Neuronal stem cell (in vitro differentiated cells): ENCODE results near the gene TMEM158.

Source experiments
- DNase-seq: peaks from one replicate; pipeline ENCODE4 v3.0.0-alpha.2; 2013; ENCODE audit warnings: low spot score
- H2AFZ ChIP-seq: one replicate; pipeline ENCODE4 v1.6.1; 2013; ENCODE audit warnings: mild to moderate bottlenecking, low read length, inconsistent platforms
- H2AK5ac ChIP-seq: 2 replicates; pipeline ENCODE4 v1.6.1; 2013; ENCODE audit warnings: low read depth, mild to moderate bottlenecking, inconsistent platforms, low read length, moderate library complexity, mixed read lengths
- H2BK120ac ChIP-seq: 2 replicates; pipeline ENCODE4 v1.6.1; 2013; ENCODE audit warnings: low read depth, mild to moderate bottlenecking, inconsistent platforms, low read length, moderate library complexity, mixed read lengths
- H2BK12ac ChIP-seq: one replicate; pipeline ENCODE4 v1.6.1; 2013; ENCODE audit warnings: low read length, inconsistent platforms
- H2BK15ac ChIP-seq: 2 replicates; pipeline ENCODE4 v1.6.1; 2013; ENCODE audit warnings: mild to moderate bottlenecking, low read length, inconsistent platforms, mixed read lengths
- H2BK5ac ChIP-seq: one replicate; pipeline ENCODE4 v1.6.1; 2013; ENCODE audit warnings: inconsistent platforms, mild to moderate bottlenecking, low read length, moderate library complexity
- H3K14ac ChIP-seq: one replicate; pipeline ENCODE4 v1.6.1; 2013; ENCODE audit warnings: low read length, inconsistent platforms
- H3K18ac ChIP-seq: 2 replicates; pipeline ENCODE4 v1.6.1; 2013; ENCODE audit warnings: low read length, inconsistent platforms
- H3K23ac ChIP-seq: 2 replicates; pipeline ENCODE4 v1.6.1; 2013; ENCODE audit warnings: low read depth, mild to moderate bottlenecking, mixed read lengths, low read length, inconsistent platforms; ENCODE audit not compliant: poor library complexity
- H3K27ac ChIP-seq: replicated peaks from 3 replicates; pipeline ENCODE4 v1.5.1; 2013; ENCODE audit warnings: low read length, inconsistent platforms
- H3K27me3 ChIP-seq, 3 experiments: 2 replicates each; pipeline ENCODE4 v1.6.1; 2013; ENCODE audit warnings: low read length in 3 of 3, mild to moderate bottlenecking in 2 of 3, inconsistent platforms in 1 of 3, low read depth in 1 of 3, mixed read lengths in 1 of 3, moderate library complexity in 1 of 3; ENCODE audit not compliant: control insufficient read depth in 3 of 3, insufficient read depth in 3 of 3
- H3K36me3 ChIP-seq, 2 donors: replicated peaks in 1 of 2; 2 replicates each; pipeline ENCODE4 v1.6.1; 2013; ENCODE audit warnings: low read length in 2 of 2; ENCODE audit not compliant: control insufficient read depth in 2 of 2, insufficient read depth in 2 of 2
- H3K4ac ChIP-seq: 2 replicates; pipeline ENCODE4 v1.6.1; 2013; ENCODE audit warnings: inconsistent platforms, mild to moderate bottlenecking, low read length, moderate library complexity
- H3K4me1 ChIP-seq, 2 donors: 1 replicate in 1 of 2; 2 replicates in 1 of 2; pipeline ENCODE4 v1.6.1; 2013; ENCODE audit warnings: low read length in 2 of 2, low read depth in 1 of 2; ENCODE audit not compliant: control insufficient read depth in 2 of 2, insufficient read depth in 1 of 2
- H3K4me2 ChIP-seq: one replicate; pipeline ENCODE4 v1.6.1; 2013; ENCODE audit warnings: mild to moderate bottlenecking, low read length, inconsistent platforms; ENCODE audit not compliant: insufficient read depth, poor library complexity, severe bottlenecking
- H3K4me3 ChIP-seq, 2 donors: 2 replicates each; pipeline ENCODE4 v1.5.1; 2013; ENCODE audit warnings: low read length in 2 of 2, mild to moderate bottlenecking in 2 of 2, inconsistent platforms in 1 of 2, moderate library complexity in 1 of 2
- H3K79me1 ChIP-seq: one replicate; pipeline ENCODE4 v1.6.1; 2013; ENCODE audit warnings: low read depth, mild to moderate bottlenecking, inconsistent platforms, low read length, moderate library complexity
- H3K9ac ChIP-seq: one replicate; pipeline ENCODE4 v1.6.1; 2013; ENCODE audit warnings: mild to moderate bottlenecking, low read depth, low read length, inconsistent platforms; ENCODE audit not compliant: poor library complexity
- H3K9me3 ChIP-seq, 2 donors: replicated peaks in 1 of 2; 2 replicates each; pipeline versions ENCODE3 to v1.6.1; 2013; ENCODE audit warnings: low read length in 2 of 2, mild to moderate bottlenecking in 2 of 2, inconsistent platforms in 1 of 2, low read depth in 1 of 2, mixed read lengths in 1 of 2, moderate library complexity in 1 of 2; ENCODE audit not compliant: control insufficient read depth in 2 of 2, insufficient read depth in 1 of 2
- H4K8ac ChIP-seq: one replicate; pipeline ENCODE4 v1.6.1; 2013; ENCODE audit warnings: low read depth, mild to moderate bottlenecking, inconsistent platforms, low read length, moderate library complexity
- H4K91ac ChIP-seq: one replicate; pipeline ENCODE4 v1.6.1; 2013; ENCODE audit warnings: low read length, low read depth, mild to moderate bottlenecking, inconsistent platforms; ENCODE audit not compliant: poor library complexity
- WGBS, 2 donors: extraction: QIAGEN DNeasy Blood & Tissue Kit; methylation state at CpG; one replicate each; pipeline ENCODE4 v1.1.7; 2013; ENCODE audit warnings: missing lambda C conversion rate in 2 of 2, mixed read lengths in 1 of 2; ENCODE audit not compliant: insufficient read length in 2 of 2, insufficient replicate concordance in 1 of 2; ENCODE audit errors: extremely low coverage in 2 of 2; 5-methylcytosine and 5-hydroxymethylcytosine counted together

TMEM158 gene

GRCh38 chr3:45227071-45227820 is 1.2 kb upstream of the TMEM158 start:
- H3K27me3 ChIP-seq, result peaks cover 0 to 3% (median 3%) of the 10 kb centered on the region in 3 experiments
- no peaks in the 10 kb centered on the region for H3K9me3 ChIP-seq
- no peak overlapping the region for H3K14ac ChIP-seq
- no peak overlapping the region for H3K4ac ChIP-seq
- no peak overlapping the region for H3K23ac ChIP-seq
- no peak overlapping the region for H3K18ac ChIP-seq
- H2AFZ ChIP-seq, result peak overlapping the region; percentile 89
- H3K9ac ChIP-seq, result no peak overlapping the region
- H3K4me3 ChIP-seq, result no peak overlapping the region
- H3K36me3 ChIP-seq, result no peaks in the 10 kb centered on the region
- WGBS, 2 donors, result no CpG with 5 or more reads among the region's 7 CpGs
- no peak for DNase-seq
- H2BK12ac ChIP-seq, result no peak overlapping the region
- H3K27ac ChIP-seq, result no peak overlapping the region
- H2BK15ac ChIP-seq, result no peak overlapping the region
- H2BK5ac ChIP-seq, result no peak overlapping the region
- no peak overlapping the region for H2AK5ac ChIP-seq
- H3K4me1 ChIP-seq, result peaks cover 15 to 18% of the 10 kb centered on the region in 2 donors
- H3K79me1 ChIP-seq, result no peaks in the 10 kb centered on the region
- H4K8ac ChIP-seq, result no peak overlapping the region
- H3K4me2 ChIP-seq, result peak overlapping the region; percentile 55
- H2BK120ac ChIP-seq, result no peak overlapping the region
- H4K91ac ChIP-seq, result no peak overlapping the region

GRCh38 chr3:45225465-45226205 is 452 bp downstream of the TMEM158 start:
- no peak overlapping the region for H4K91ac ChIP-seq
- no peak overlapping the region for H3K14ac ChIP-seq
- peaks cover 0 to 3% (median 3%) of the 10 kb centered on the region in 3 experiments for H3K27me3 ChIP-seq
- peak; percentile 27 for DNase-seq
- peak overlapping the region; percentile 89 for H3K18ac ChIP-seq
- H3K79me1 ChIP-seq, result no peaks in the 10 kb centered on the region
- no peaks in the 10 kb centered on the region for H3K36me3 ChIP-seq
- no peak overlapping the region for H2AK5ac ChIP-seq
- H3K4me1 ChIP-seq, result peaks cover 15 to 18% of the 10 kb centered on the region in 2 donors
- peak overlapping the region; percentile 89 for H3K4me2 ChIP-seq
- no CpG with 5 or more reads among the region's 131 CpGs for WGBS, 2 donors
- no peak overlapping the region for H3K4ac ChIP-seq
- no peak overlapping the region for H2BK12ac ChIP-seq
- H3K9ac ChIP-seq, result peak overlapping the region; percentile 88
- H2BK5ac ChIP-seq, result no peak overlapping the region
- H3K23ac ChIP-seq, result peak overlapping the region; percentile 90
- no peak overlapping the region for H4K8ac ChIP-seq
- no peak overlapping the region for H2BK15ac ChIP-seq
- H3K4me3 ChIP-seq, result peak overlapping the region; percentile 57 to 89
- H2BK120ac ChIP-seq, result no peak overlapping the region
- H2AFZ ChIP-seq, result peak overlapping the region; percentile 93
- H3K27ac ChIP-seq, result no peak overlapping the region
- no peaks in the 10 kb centered on the region for H3K9me3 ChIP-seq

DNA sequence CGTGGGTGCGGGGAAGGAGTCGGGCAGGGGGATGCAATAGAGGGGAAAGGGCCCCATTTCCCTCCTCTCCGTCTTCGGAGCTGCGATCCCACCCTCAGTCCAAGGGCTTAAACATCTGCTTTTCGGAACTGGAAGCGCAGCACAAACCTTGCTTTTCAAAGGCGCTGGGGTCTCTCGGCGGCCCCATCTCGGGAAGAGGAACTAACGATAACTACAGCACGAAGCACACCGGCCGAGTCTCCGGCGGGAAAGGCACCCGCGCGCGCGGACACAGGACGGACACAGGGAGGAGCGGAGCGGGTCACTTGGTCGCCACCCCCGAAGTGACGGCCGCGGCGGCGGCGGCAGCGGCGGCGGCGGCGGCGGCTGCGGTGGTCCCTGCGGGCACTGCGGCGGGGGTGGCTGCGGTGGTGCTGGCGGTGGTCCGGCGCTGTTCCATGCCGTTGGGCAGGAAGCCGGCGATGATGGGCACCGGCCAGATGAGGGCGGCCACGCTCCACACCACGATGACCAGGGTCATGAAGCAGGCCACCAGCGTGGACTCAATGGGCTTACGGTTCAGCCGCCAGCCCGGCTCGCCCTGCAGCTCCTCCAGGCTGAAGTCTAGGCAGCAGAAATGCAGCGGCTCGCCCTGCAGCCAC is 1.1 kb downstream of the TMEM158 start:
- H3K4me3 ChIP-seq, result peak overlapping the region; percentile 57 to 89
- no peaks in the 10 kb centered on the region for H3K9me3 ChIP-seq
- H3K14ac ChIP-seq, result no peak overlapping the region
- H3K4ac ChIP-seq, result no peak overlapping the region
- no peak overlapping the region for H2BK120ac ChIP-seq
- H3K27ac ChIP-seq, result no peak overlapping the region
- H3K23ac ChIP-seq, result peak overlapping the region; percentile 90
- no peak overlapping the region for H2BK12ac ChIP-seq
- WGBS, 2 donors, result no CpG with 5 or more reads among the region's 62 CpGs
- no peak overlapping the region for H2BK5ac ChIP-seq
- H2AK5ac ChIP-seq, result no peak overlapping the region
- no peak overlapping the region for H4K91ac ChIP-seq
- no peak overlapping the region for H4K8ac ChIP-seq
- H3K4me2 ChIP-seq, result peak overlapping the region; percentile 89
- peak; percentile 79 for DNase-seq
- H2BK15ac ChIP-seq, result no peak overlapping the region
- H3K36me3 ChIP-seq, result no peaks in the 10 kb centered on the region
- H2AFZ ChIP-seq, result peak overlapping the region; percentile 93
- peaks cover 0 to 3% (median 3%) of the 10 kb centered on the region in 3 experiments for H3K27me3 ChIP-seq
- peaks cover 15 to 18% of the 10 kb centered on the region in 2 donors for H3K4me1 ChIP-seq
- no peaks in the 10 kb centered on the region for H3K79me1 ChIP-seq
- H3K18ac ChIP-seq, result peak overlapping the region; percentile 69
- H3K9ac ChIP-seq, result peak overlapping the region; percentile 88
